ENCODE measurements around the gene KIAA1958. TPM values are rescaled to one million over a fixed set of nuclear protein-coding genes. Genes with fewer than 3 reads are reported as not detected.
"Not testable (repeated sequence)": the region's sequence is repeated elsewhere in the genome, so short reads cannot be mapped to it uniquely, and the experiment has no call there.

Gene KIAA1958
- total RNA-seq, 4 donors from 2014 or later: 5.7 to 11.1 (median 6.8) TPM

GRCh38 chr9:112665347-112665746 lies 178.7 kb downstream of the KIAA1958 start:
- WGBS, 2 donors: 69 to 78% methylated on average over 4 of the region's 4 CpGs
- intact Hi-C loops (cut with DNase I; ENCODE audit: low total_unique reads): no loop called here
- TF ChIP-seq, protein P1, sequence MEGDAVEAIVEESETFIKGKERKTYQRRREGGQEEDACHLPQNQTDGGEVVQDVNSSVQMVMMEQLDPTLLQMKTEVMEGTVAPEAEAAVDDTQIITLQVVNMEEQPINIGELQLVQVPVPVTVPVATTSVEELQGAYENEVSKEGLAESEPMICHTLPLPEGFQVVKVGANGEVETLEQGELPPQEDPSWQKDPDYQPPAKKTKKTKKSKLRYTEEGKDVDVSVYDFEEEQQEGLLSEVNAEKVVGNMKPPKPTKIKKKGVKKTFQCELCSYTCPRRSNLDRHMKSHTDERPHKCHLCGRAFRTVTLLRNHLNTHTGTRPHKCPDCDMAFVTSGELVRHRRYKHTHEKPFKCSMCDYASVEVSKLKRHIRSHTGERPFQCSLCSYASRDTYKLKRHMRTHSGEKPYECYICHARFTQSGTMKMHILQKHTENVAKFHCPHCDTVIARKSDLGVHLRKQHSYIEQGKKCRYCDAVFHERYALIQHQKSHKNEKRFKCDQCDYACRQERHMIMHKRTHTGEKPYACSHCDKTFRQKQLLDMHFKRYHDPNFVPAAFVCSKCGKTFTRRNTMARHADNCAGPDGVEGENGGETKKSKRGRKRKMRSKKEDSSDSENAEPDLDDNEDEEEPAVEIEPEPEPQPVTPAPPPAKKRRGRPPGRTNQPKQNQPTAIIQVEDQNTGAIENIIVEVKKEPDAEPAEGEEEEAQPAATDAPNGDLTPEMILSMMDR (IDR thresholded peaks at IDR 0.05): no peak
- TF ChIP-seq POLR2A (IDR thresholded peaks at IDR 0.05): no peak
- no peak for DNase-seq (ENCODE audit: low spot score in 2 of 2)
- H3K4me3 ChIP-seq (ENCODE audit: low read depth, poor library complexity, severe bottlenecking): no peak overlapping the region

GRCh38 chr9:112669326-112669725 lies 182.7 kb downstream of the KIAA1958 start:
- no peak overlapping the region for H3K4me3 ChIP-seq (ENCODE audit: low read depth, poor library complexity, severe bottlenecking)
- no peak for DNase-seq (ENCODE audit: low spot score in 2 of 2)
- TF ChIP-seq POLR2A (IDR thresholded peaks at IDR 0.05): no peak
- TF ChIP-seq, protein P1 (IDR thresholded peaks at IDR 0.05): no peak
- WGBS, 2 donors: 83% methylated on average over 2 of the region's 2 CpGs
- intact Hi-C loops (cut with DNase I; ENCODE audit: low total_unique reads): no loop called here

- no peak for TF ChIP-seq POLR2A (IDR thresholded peaks at IDR 0.05)
- TF ChIP-seq, protein P1 (IDR thresholded peaks at IDR 0.05): no peak
- no peak overlapping the region for H3K4me3 ChIP-seq (ENCODE audit: low read depth, poor library complexity, severe bottlenecking)
- 67 to 70% methylated on average over 7 of the region's 7 CpGs for WGBS, 2 donors
- DNase-seq (ENCODE audit: low spot score in 2 of 2): no peak
- intact Hi-C loops (cut with DNase I; ENCODE audit: low total_unique reads): no loop called here
Measured at GRCh38 chr9:112670991-112671625, 184.5 kb downstream of the KIAA1958 start.

- intact Hi-C loops (cut with DNase I; ENCODE audit: low total_unique reads); H3K4me3 ChIP-seq (ENCODE audit: low read depth, poor library complexity, severe bottlenecking); DNase-seq (ENCODE audit: low spot score in 2 of 2): not testable (repeated sequence)
- 94% methylated on average over 4 of the region's 4 CpGs for WGBS, 2 donors
Measured at GRCh38 chr9:112673221-112673620, 186.6 kb downstream of the KIAA1958 start.

GRCh38 chr9:112677040-112677439 lies 190.4 kb downstream of the KIAA1958 start:
- DNase-seq (ENCODE audit: low spot score in 2 of 2): no peak
- TF ChIP-seq, protein P1 (IDR thresholded peaks at IDR 0.05): no peak
- no peak for TF ChIP-seq POLR2A (IDR thresholded peaks at IDR 0.05)
- intact Hi-C loops (cut with DNase I; ENCODE audit: low total_unique reads): loop anchor here (1.0 kb wide), 1 partner anchor 13 kb away; no protein-coding TSS in a partner anchor
- no peak overlapping the region for H3K4me3 ChIP-seq (ENCODE audit: low read depth, poor library complexity, severe bottlenecking)

GRCh38 chr9:112680731-112681402 lies 194.2 kb downstream of the KIAA1958 start:
- WGBS, 2 donors: 88% methylated on average over 6 of the region's 6 CpGs
- intact Hi-C loops (cut with DNase I; ENCODE audit: low total_unique reads): no loop called here
- no peak overlapping the region for H3K4me3 ChIP-seq (ENCODE audit: low read depth, poor library complexity, severe bottlenecking)
- TF ChIP-seq POLR2A (IDR thresholded peaks at IDR 0.05): no peak
- TF ChIP-seq, protein P1 (IDR thresholded peaks at IDR 0.05): no peak
- no peak for DNase-seq (ENCODE audit: low spot score in 2 of 2)

Measured in lower leg skin (tissue), 4 donors.